AG09309 (cell line): ENCODE data around the gene ZC3H7B.

ENCODE experiments used
- DNase-seq: peaks from one replicate; pipeline ENCODE4 v3.0.0-alpha.2; 2010; ENCODE audit warnings: low read depth
- H3K4me3 ChIP-seq: 2 replicates; pipeline ENCODE4 v1.5.1; 2011; ENCODE audit warnings: mild to moderate bottlenecking, low read depth, low read length, moderate library complexity; ENCODE audit not compliant: control insufficient read depth
- TF ChIP-seq, protein P1 (sequence below): IDR thresholded peaks from 2 replicates; pipeline ENCODE4 v1.5.1; 2011; ENCODE audit warnings: mild to moderate bottlenecking, low read depth, low read length, inconsistent platforms; ENCODE audit not compliant: insufficient read depth, control insufficient read depth; ENCODE audit errors: missing control alignments

ZC3H7B gene

DNA sequence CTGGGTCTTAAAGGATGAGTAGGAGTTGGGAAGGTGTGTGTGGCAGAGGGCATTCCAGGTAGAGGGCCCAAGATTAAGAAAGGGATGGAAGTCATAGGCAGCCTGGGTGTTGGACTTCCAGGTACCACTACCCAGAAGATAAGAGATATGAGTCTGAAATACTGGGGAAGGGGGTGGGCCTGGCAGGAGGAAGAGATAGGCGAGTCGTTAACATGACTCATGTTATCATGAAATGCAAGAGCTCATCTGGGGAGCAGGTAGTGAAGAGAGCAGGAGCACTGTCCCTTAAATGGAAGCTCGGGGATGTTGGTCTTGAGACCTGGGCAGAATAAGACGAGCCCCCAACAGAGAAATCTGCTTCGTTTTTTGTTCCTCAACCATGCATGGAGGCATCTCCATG lies 10.2 kb downstream of the ZC3H7B start:
- H3K4me3 ChIP-seq, result no peak overlapping the region
- TF ChIP-seq, protein P1, sequence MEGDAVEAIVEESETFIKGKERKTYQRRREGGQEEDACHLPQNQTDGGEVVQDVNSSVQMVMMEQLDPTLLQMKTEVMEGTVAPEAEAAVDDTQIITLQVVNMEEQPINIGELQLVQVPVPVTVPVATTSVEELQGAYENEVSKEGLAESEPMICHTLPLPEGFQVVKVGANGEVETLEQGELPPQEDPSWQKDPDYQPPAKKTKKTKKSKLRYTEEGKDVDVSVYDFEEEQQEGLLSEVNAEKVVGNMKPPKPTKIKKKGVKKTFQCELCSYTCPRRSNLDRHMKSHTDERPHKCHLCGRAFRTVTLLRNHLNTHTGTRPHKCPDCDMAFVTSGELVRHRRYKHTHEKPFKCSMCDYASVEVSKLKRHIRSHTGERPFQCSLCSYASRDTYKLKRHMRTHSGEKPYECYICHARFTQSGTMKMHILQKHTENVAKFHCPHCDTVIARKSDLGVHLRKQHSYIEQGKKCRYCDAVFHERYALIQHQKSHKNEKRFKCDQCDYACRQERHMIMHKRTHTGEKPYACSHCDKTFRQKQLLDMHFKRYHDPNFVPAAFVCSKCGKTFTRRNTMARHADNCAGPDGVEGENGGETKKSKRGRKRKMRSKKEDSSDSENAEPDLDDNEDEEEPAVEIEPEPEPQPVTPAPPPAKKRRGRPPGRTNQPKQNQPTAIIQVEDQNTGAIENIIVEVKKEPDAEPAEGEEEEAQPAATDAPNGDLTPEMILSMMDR, result no peak
- no peak for DNase-seq

DNA sequence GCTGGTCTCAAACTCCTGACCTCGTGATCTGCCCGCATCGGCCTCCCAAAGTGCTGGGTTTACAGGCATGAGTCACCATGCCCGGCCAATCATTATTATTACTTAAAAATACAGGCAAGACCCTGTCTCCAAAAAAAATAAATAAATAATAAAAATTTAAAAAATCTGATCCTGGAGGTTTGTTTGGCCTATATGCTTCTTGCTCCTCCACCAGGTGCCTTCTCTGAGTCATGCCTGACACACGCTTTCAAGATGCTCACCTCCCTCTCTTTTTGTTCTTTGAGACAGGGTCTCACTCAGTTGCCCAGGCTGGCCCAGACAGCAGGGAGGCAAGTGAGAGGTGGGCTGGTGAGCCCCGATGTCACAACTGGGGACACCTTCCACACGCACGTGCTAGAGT lies 13.5 kb downstream of the ZC3H7B start:
- TF ChIP-seq, protein P1, result no peak
- DNase-seq, result no peak
- no peak overlapping the region for H3K4me3 ChIP-seq

- DNase-seq, result no peak
- no peak overlapping the region for H3K4me3 ChIP-seq
- TF ChIP-seq, protein P1, result no peak
These were observed 14.3 kb downstream of the ZC3H7B start for GRCh38 chr22:41315586-41315985.

DNA sequence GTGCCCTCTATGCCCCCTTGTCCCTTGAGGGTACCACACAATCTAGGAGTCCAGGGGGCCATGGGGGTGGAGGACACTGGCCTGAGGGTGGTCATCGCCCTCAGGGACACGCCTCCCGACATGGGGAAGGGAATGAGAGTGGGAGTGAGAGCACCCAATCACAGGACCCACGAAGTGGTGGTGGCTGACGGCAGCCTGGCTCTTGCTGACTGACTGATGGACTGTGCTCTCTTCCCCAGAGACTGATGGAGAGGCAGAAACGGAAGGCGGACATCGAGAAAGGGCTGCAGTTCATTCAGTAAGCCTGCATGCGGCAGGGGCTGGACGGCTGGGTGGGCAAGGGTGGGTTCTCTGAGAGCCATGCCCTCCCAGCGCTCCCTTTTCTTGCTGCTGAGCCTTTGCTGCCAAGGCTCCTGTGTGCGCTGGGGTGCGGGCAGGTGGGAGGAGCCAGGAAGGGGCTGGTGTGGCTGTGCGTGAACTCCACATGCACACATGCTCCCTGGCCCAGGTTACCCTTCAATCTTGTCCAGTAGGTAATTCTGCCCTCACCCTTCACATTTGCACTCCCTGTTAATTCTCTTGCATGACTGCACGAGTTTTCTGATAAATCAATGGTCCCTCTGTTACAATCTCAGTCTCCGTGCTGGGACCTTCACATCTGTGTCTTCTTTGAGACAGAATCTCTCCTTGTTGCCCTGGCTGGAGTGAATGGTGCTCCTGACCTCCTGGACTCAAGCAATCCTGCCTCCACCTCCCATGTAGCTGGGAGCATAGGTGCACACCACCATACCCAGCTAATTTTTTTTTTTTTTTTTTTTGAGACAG lies 19.3 kb downstream of the ZC3H7B start:
- TF ChIP-seq, protein P1, result no peak
- no peak overlapping the region for H3K4me3 ChIP-seq
- no peak for DNase-seq

- no peak for DNase-seq
- no peak overlapping the region for H3K4me3 ChIP-seq
- TF ChIP-seq, protein P1, result no peak
These were observed 23.6 kb downstream of the ZC3H7B start for GRCh38 chr22:41324821-41325528.

DNA sequence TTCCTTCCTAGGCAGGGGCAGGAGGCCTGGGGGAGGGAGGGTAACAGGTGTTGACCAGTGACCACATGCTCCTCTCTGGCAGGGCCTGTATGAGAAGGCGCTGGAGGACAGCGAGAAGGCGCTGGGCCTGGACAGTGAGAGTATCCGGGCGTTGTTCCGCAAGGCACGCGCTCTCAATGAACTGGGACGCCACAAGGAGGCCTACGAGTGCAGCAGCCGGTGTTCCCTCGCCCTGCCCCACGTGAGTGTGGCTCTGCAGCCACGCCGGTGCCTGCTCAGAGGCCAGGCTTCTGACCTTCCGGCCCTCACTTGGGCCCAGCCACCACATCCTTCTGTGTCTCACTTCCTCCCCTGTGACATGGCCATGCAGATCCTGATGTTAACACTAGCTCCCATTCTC lies 25.8 kb downstream of the ZC3H7B start:
- TF ChIP-seq, protein P1, result no peak
- no peak overlapping the region for H3K4me3 ChIP-seq
- DNase-seq, result no peak
